Astrocyte (in vitro differentiated cells and primary cell): ENCODE measurements around the gene KRTAP2-1.

ENCODE experiments used
- CTCF ChIP-seq: IDR thresholded peaks from 2 replicates; pipeline ENCODE4 v1.5.1; 2011; ENCODE audit warnings: low read depth, mild to moderate bottlenecking, inconsistent platforms, low read length, moderate library complexity; ENCODE audit not compliant: insufficient read depth
- EZH2 ChIP-seq: IDR thresholded peaks from 2 replicates; pipeline ENCODE4 v1.6.1; 2012; ENCODE audit warnings: mild to moderate bottlenecking, low read length, inconsistent platforms; ENCODE audit not compliant: insufficient read depth

DNA sequence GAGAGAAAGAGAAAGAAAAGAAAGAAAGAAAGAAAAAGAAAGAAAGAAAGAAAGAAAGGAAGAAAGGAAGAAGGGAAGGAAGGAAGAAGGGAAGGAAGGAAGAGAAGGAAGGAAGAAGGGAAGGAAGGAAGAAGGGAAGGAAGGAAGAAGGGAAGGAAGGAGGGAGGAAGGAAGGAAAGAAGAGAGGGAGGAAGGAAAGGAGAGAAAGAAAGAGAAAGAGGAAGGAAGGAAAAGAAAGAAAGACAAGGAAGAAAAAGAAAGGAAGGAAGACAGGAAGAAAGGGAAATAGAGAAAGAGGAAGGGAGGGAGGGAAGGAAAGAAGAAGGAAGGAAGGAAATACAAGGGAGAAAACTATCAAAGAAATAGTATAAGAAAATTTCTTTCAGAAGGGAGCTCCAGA lies 29.7 kb upstream of the KRTAP2-1 start:
- TF ChIP-seq CTCF (no peak), EZH2 (no peak)
